GM21786 (cell line): ENCODE results near the gene NKD2.

Experiments
- ATAC-seq: cut with Tn5 transposase; IDR thresholded peaks from one replicate; pipeline ENCODE4 v1.9.1; 2021; ENCODE audit not compliant: unreplicated experiment

Gene NKD2

GRCh38 chr5:1028481-1029281 lies 20.1 kb downstream of the NKD2 start:
- no peak for ATAC-seq

- no peak for ATAC-seq
Measured at GRCh38 chr5:1029282-1029944, 20.8 kb downstream of the NKD2 start.

GRCh38 chr5:1029945-1030625 lies 21.5 kb downstream of the NKD2 start:
- no peak for ATAC-seq

GRCh38 chr5:1030801-1031271 lies 22.2 kb downstream of the NKD2 start:
- no peak for ATAC-seq

- ATAC-seq = no peak
Measured at GRCh38 chr5:1031306-1031959, 22.8 kb downstream of the NKD2 start.

- no peak for ATAC-seq
Measured at GRCh38 chr5:1032011-1032410, 23.4 kb downstream of the NKD2 start.

- ATAC-seq = no peak
Measured at GRCh38 chr5:1032551-1033027, 24.0 kb downstream of the NKD2 start.

GRCh38 chr5:1033178-1033577 lies 24.6 kb downstream of the NKD2 start:
- no peak for ATAC-seq

GRCh38 chr5:1033606-1034420 lies 25.2 kb downstream of the NKD2 start:
- ATAC-seq = no peak

- no peak for ATAC-seq
Measured at GRCh38 chr5:1034421-1034905, 25.9 kb downstream of the NKD2 start.

- ATAC-seq = no peak
Measured at GRCh38 chr5:1034986-1035385, 26.4 kb downstream of the NKD2 start.

- ATAC-seq = no peak
Measured at GRCh38 chr5:1035421-1036405, 27.1 kb downstream of the NKD2 start.

GRCh38 chr5:1036504-1037122 lies 28.0 kb downstream of the NKD2 start:
- no peak for ATAC-seq

GRCh38 chr5:1037123-1037670 lies 28.6 kb downstream of the NKD2 start:
- no peak for ATAC-seq

GRCh38 chr5:1037671-1038416 lies 29.2 kb downstream of the NKD2 start:
- no peak for ATAC-seq

GRCh38 chr5:1038417-1039209 lies 30.0 kb downstream of the NKD2 start:
- no peak for ATAC-seq

- ATAC-seq = no peak
Measured at GRCh38 chr5:1039210-1039548, 30.6 kb downstream of the NKD2 start.
